GM21367 (cell line): ENCODE data around the gene TRIP4.
"Not testable (repeated sequence)": the region's sequence is repeated elsewhere in the genome, so short reads cannot be mapped to it uniquely, and the experiment has no call there.

Experiments used
- ATAC-seq: cut with Tn5 transposase; IDR thresholded peaks from one replicate; pipeline ENCODE4 v1.9.1; 2021; ENCODE audit not compliant: unreplicated experiment

Gene TRIP4

GRCh38 chr15:64387562-64388168, at the start of gene TRIP4:
Gene TRIP4, plus strand, starts transcription at chr15:64387836. Its CDS starts 28 bp downstream, at chr15:64387864.
- ATAC-seq = peak; percentile 95

- ATAC-seq = no peak
Observed at GRCh38 chr15:64340355-64340754, 47.3 kb upstream of the TRIP4 start.

- no peak for ATAC-seq
Observed at GRCh38 chr15:64341961-64342360, 45.7 kb upstream of the TRIP4 start.

DNA sequence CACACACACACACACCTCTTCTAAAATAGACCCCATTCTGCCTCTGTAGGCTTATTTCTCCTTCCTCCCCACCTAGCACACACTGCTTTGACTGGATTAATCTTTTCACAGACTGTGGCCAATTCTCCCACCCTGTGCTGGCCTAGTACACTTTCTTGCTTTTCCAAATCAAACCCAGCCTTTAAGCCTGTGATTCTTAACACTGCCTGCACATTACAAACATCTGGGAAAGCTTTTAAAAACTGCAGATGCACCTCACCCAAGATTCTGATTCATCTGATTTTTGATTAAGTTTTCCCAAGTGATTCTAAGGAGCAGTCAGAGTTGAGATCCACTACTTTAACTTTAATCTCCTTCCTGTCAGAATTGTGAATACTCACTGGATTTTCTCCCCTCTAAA, 44.4 kb upstream of the TRIP4 start:
- no peak for ATAC-seq

DNA sequence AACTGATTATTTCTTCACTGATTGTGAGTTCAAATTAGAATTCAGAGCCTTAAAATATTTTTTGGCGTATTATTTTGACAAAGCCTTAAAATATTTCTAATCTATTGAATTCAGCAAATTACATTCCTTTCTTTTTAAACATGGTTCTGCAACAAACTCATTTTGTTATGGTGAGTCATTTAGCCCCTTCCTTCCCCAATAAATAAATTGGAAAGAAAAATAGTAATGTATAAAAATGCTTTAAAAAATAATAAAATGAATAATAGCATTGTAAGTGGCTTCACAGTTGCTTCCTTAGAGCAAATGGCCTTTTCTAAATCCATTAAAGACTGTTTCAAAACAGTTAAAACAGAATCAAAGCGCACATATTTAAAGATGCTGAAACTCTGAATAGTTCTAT, 43.8 kb upstream of the TRIP4 start:
- ATAC-seq = no peak

DNA sequence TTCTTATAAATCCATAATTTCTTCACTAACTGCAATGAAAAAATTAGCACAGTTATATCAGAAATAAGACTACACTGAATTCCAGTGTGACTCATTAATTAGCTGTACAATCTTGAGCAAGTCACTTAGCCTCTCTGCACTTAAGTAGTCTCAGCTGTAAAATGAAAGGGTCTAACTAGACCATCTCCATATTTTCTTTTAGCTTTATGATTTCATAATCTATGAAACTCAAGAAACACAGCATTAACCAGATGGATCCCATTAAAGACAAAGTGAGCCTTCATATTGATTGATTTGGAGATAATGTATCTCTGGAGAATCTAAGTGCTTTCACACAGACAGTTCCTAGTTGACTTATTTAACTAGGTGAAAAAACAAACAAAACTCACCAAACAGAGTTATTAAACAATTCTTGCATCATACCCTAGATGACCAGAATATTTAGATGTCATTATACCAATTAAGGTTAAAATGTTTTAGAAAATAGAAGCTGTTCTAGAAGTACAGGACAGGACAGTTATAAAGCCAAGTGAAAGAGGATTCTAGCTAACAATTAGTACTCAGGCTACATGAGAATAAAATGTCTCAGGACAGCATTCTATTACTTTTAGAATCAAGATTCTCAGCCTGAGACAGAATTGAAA, 42.9 kb upstream of the TRIP4 start:
- no peak for ATAC-seq

- not testable (repeated sequence) for ATAC-seq
Observed at GRCh38 chr15:64346242-64346641, 41.4 kb upstream of the TRIP4 start.

DNA sequence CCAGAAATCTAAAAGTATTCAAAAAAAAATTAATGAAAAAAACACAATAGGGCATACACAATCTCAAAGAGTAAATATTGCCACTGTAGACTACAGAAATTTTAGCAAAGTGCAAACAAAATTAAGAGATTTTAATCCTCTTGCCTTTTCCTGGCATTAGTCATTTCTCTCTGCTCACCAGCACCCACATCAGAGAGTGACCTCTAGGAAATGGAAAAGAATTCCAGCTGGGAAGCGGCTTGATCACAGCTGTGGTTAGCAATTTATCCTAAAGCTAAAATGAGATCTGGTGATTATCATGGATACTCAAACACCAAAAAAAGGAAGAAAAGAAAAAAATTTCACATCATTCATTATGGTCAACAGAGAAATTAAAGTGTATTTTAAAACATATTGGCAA, 39.2 kb upstream of the TRIP4 start:
- no peak for ATAC-seq

DNA sequence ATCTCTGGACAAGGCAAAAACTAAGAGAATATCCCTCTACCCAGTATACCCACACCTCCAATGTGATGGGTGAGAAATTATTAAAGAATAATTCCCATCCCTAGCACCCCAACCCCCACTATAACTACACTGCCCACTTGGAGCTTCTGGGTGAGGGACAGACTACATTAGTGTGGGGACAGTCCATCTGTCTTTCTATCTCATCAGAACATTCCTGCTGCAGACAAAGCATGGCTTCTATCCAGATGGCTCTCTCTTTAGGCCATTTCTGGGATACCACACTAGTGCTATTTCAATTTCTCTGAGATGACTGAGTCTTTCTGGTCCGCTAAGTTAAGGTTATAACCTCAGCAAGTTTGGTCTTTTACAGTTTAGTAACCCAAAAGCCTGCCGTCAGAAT, 38.3 kb upstream of the TRIP4 start:
- ATAC-seq = no peak

GRCh38 chr15:64351265-64351664, 36.4 kb upstream of the TRIP4 start:
- ATAC-seq = no peak

- no peak for ATAC-seq
Observed at GRCh38 chr15:64354688-64355344, 32.8 kb upstream of the TRIP4 start.

DNA sequence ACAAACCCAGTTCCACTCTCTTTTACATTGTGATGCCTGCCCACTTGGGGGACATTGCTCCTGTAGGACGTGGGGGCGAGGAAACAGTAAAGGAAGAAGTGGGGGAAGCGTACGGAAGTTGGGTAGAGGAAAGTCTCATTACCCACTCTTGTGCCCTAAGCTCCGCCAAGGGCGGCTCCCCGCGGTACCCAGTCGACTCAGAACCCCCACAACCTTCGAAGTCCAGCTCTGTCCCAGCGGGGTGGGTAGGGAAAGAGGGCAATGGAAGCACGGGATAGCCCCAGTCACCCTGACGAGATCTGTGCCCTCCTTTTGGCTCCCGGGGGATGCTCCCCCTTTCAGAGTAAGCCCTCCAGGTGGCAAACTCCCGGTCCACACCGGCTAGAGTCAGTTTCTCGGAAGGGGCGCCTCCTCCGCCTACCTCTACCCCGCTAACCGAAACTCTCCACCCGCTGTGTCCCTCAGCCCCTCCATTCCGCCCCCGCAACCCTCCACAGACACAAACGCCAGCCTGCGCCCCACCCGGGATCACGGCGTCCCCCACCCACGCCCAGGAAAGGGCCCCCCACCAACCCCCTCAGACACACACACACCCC, 32.2 kb upstream of the TRIP4 start:
- ATAC-seq = peak; percentile 7

- peak; percentile 81 for ATAC-seq
Observed at GRCh38 chr15:64355944-64356709, 31.5 kb upstream of the TRIP4 start, which contains the start of gene CSNK1G1. Gene CSNK1G1, minus strand, starts transcription at chr15:64356173. Its CDS starts 55,674 bp downstream, at chr15:64300499.

DNA sequence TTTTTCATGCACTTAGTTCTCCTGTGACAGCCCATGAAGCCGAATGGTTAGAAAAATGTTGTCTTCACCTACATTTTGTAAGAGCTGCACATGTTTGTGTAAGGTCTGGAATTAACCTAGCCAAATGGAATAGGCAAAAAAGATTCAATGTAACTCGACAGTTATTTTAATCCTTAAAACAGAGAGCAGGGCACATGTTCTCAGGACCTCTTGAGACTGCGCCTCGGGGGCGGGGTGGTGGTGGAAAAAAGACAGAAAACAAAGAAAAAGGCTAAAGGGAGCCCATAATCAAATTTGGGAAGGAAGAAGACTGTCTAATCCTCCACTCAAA, 31.0 kb upstream of the TRIP4 start:
- no peak for ATAC-seq

- no peak for ATAC-seq
Observed at GRCh38 chr15:64361259-64361658, 26.4 kb upstream of the TRIP4 start.

- no peak for ATAC-seq
Observed at GRCh38 chr15:64369078-64369607, 18.5 kb upstream of the TRIP4 start.

DNA sequence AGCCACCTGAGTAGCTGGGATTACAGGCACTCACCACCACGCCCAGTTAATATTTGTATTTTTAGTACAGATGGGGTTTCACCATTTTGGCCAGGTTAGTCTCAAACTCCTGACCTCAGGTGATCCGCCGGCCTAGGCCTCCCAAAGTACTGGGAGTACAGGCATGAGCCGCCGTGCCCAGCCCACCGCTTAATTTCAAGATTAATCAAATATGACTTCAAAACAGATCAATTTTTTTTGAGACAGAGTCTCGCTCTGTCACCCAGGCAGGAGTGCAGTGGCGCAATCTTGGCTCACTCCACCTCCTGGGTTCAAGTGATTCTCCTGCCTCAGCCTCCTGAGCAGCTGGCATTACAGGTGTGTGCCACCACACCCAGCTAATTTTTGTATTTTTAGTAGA, 16.3 kb upstream of the TRIP4 start:
- ATAC-seq = not testable (repeated sequence)

GRCh38 chr15:64373360-64373759, 14.3 kb upstream of the TRIP4 start:
- ATAC-seq = no peak

GRCh38 chr15:64379216-64379960, 8.2 kb upstream of the TRIP4 start:
- no peak for ATAC-seq

GRCh38 chr15:64380130-64380870, 7.3 kb upstream of the TRIP4 start:
- ATAC-seq = not testable (repeated sequence)
